Mucosa of descending colon (tissue), 3 donors: ENCODE data around the gene ZNF148. TPM values are rescaled to one million over a fixed set of nuclear protein-coding genes. Genes with fewer than 3 reads are reported as not detected.

ENCODE experiments used
- ATAC-seq: fragments of 200-7000 bp; cut with Tn5 transposase; one replicate; pipeline ENCODE4 v1.9.1; 2020; ENCODE audit warnings: mild to moderate bottlenecking, moderate library complexity
- DNase-seq, 3 donors: peaks; one replicate each; pipeline ENCODE4 v3.0.0-alpha.2; 2020
- H3K36me3 ChIP-seq: fragments of 200-600 bp; one replicate; pipeline ENCODE4 v1.8.0; 2021; ENCODE audit warnings: low read depth, mild to moderate bottlenecking
- H3K4me1 ChIP-seq: fragments of 200-600 bp; one replicate; pipeline ENCODE4 v1.8.0; 2021; ENCODE audit warnings: low read depth, mild to moderate bottlenecking
- H3K4me3 ChIP-seq: fragments of 200-600 bp; one replicate; pipeline ENCODE4 v1.8.0; 2021; ENCODE audit warnings: mild to moderate bottlenecking
- H3K9me3 ChIP-seq: fragments of 200-600 bp; one replicate; pipeline ENCODE4 v1.8.0; 2021; ENCODE audit warnings: mild to moderate bottlenecking
- intact Hi-C, 2 donors: fragments of 100-400 bp; cut with DNase I in 1 of 2; cut with micrococcal nuclease in 1 of 2; formaldehyde crosslinking; loops; one replicate each; pipeline versions ENCODE4 v1.11.0 to v1.11.1; 2022; cut with DNase I, micrococcal nuclease
- total RNA-seq, 3 donors: library from RNA; stranded (reverse); fragmentation: NEBNext Ultra II Directional in 2 of 3; extraction: Animal tissue kit (Norgen Biotek cat#: 25700) in 2 of 3; gene quantifications; one replicate each; pipeline versions ENCODE4 v1.2.1 to v1.2.4, GENCODE V29; 2021 to 2023
- TF ChIP-seq, protein P1 (sequence below): fragments of 200-600 bp; IDR thresholded peaks from one replicate; pipeline ENCODE4 v1.8.0; 2022; ENCODE audit warnings: antibody characterized with exemption, mild to moderate bottlenecking
- donor health status: DM: no; HTN: no; CAD: no; lungs with moderate emphysema.
- donor health status: DM: no; HTN: no; CAD: no.
- donor health status: DM: no; HTN: yes; CAD: no.

ZNF148 gene
- total RNA-seq, 3 donors from 2014 or later: 39.8 to 79.5 (median 42.6) TPM

- intact Hi-C loops: no loop called here
- DNase-seq (no peak), ATAC-seq (no peak)
- H3K4me1 ChIP-seq: no peaks in the 10 kb centered on the region
- TF ChIP-seq, protein P1, sequence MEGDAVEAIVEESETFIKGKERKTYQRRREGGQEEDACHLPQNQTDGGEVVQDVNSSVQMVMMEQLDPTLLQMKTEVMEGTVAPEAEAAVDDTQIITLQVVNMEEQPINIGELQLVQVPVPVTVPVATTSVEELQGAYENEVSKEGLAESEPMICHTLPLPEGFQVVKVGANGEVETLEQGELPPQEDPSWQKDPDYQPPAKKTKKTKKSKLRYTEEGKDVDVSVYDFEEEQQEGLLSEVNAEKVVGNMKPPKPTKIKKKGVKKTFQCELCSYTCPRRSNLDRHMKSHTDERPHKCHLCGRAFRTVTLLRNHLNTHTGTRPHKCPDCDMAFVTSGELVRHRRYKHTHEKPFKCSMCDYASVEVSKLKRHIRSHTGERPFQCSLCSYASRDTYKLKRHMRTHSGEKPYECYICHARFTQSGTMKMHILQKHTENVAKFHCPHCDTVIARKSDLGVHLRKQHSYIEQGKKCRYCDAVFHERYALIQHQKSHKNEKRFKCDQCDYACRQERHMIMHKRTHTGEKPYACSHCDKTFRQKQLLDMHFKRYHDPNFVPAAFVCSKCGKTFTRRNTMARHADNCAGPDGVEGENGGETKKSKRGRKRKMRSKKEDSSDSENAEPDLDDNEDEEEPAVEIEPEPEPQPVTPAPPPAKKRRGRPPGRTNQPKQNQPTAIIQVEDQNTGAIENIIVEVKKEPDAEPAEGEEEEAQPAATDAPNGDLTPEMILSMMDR: no peak
- no peaks in the 10 kb centered on the region for H3K36me3 ChIP-seq
- no peak overlapping the region for H3K4me3 ChIP-seq
- no peaks in the 10 kb centered on the region for H3K9me3 ChIP-seq
These were observed 184.3 kb downstream of the ZNF148 start for GRCh38 chr3:125190786-125191185.

DNA sequence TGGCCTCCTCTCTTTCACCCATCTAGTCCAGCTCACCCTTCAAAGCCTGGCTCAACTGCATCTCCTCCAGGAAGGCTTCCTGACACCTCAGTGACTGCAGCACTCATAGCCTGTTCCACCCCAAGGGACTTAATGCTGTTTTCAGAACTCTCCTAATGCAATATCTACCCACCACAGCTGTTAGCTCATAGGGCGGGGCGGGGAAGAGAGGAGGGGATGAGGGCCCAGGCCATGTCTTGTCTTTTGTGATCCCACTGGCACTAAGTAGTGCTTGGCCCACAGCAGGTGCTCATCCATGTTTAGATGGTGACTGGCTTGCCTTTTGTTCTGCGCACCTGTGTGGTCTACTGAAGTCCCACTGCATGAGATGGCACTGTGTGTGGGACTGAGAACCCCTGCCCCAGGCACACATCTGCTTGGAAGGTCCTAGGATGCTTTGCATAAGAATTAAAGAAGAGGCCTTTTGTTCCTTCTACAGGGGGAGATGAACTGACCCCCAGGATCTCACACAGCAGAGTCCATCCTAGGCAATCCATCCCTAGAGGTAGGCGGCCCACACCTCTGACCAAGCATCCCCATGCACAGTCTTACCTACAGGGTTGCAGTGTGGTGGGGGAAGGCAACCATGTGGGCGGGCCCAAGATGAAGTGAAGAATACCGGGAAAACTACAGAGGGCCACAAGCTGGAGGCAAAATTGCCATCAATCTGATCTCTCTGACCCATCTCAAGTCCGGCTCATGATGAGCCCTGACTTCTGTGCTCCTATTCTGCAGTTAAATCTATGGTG, 185.6 kb downstream of the ZNF148 start:
- Histone ChIP-seq H3K9me3 (no peaks in the 10 kb centered on the region), H3K36me3 (no peaks in the 10 kb centered on the region), H3K4me3 (no peak overlapping the region), H3K4me1 (no peaks in the 10 kb centered on the region)
- TF ChIP-seq, protein P1: no peak
- no peak for ATAC-seq
- DNase-seq: no peak
- intact Hi-C loops: no loop called here

GRCh38 chr3:125188955-125189354, 186.2 kb downstream of the ZNF148 start:
- Histone ChIP-seq H3K36me3 (no peaks in the 10 kb centered on the region), H3K4me1 (no peaks in the 10 kb centered on the region), H3K4me3 (no peak overlapping the region), H3K9me3 (no peaks in the 10 kb centered on the region)
- DNase-seq: no peak
- no peak for ATAC-seq
- TF ChIP-seq, protein P1: no peak
- intact Hi-C loops: no loop called here

DNA sequence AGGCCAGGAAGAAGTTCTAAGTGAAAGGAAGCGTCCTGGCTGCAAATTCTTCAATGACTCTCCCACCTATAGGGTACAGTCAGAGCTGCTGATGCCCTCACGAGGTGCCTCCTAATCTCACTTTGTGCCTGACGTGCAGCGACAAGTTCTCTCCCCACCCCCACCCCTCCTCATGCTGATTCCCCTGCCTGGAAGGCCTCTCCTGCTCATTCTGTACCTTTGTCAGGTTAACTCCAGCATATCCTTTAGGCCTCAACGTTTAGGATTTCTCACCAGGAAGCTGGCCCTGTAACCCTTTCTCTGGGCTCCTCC, 187.6 kb downstream of the ZNF148 start:
- Histone ChIP-seq H3K36me3 (no peaks in the 10 kb centered on the region), H3K4me1 (no peaks in the 10 kb centered on the region), H3K4me3 (no peak overlapping the region), H3K9me3 (no peaks in the 10 kb centered on the region)
- no peak for ATAC-seq
- TF ChIP-seq, protein P1: no peak
- intact Hi-C loops: no loop called here
- no peak for DNase-seq

- no peaks in the 10 kb centered on the region for H3K4me1 ChIP-seq
- DNase-seq (no peak), ATAC-seq (no peak)
- no peaks in the 10 kb centered on the region for H3K36me3 ChIP-seq
- TF ChIP-seq, protein P1: no peak
- intact Hi-C loops: no loop called here
- no peak overlapping the region for H3K4me3 ChIP-seq
- no peaks in the 10 kb centered on the region for H3K9me3 ChIP-seq
These were observed 188.1 kb downstream of the ZNF148 start for GRCh38 chr3:125186800-125187598.
